Erythroblast (primary cell): ENCODE results near the gene TMC7.

Experiments
- DNase-seq, 2 experiments: peaks; one replicate each; lab custom pipeline; 2025; lab: John Stamatoyannopoulos, UW
- GATA1 ChIP-seq: IDR thresholded peaks from 2 replicates; pipeline ENCODE4 v1.6.1; 2011; ENCODE audit warnings: low read depth, mild to moderate bottlenecking, control low read depth, low read length, moderate library complexity
- POLR2A ChIP-seq: IDR thresholded peaks from 2 replicates; pipeline ENCODE4 v1.6.1; 2011; ENCODE audit warnings: mild to moderate bottlenecking, low read length

The TMC7 gene

DNA sequence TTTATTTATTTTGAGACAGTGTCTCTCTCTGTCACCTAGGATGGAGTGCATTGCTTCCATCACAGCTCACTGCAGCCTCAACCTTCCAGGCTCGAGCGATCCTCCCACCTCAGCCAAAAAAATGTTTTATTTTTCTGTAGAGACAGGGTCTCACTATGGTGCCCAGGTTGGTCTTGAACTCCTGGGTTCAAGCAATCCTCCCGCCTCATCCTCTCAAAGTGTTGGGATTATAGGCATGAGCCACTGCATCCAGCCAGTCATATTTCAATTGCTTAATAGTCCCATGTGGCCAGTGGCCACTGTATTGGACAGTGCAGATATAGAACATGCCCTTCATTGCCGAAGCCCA is 15.3 kb downstream of the TMC7 start:
- TF ChIP-seq GATA1 (no peak), POLR2A (no peak)
- DNase-seq: no peak

DNA sequence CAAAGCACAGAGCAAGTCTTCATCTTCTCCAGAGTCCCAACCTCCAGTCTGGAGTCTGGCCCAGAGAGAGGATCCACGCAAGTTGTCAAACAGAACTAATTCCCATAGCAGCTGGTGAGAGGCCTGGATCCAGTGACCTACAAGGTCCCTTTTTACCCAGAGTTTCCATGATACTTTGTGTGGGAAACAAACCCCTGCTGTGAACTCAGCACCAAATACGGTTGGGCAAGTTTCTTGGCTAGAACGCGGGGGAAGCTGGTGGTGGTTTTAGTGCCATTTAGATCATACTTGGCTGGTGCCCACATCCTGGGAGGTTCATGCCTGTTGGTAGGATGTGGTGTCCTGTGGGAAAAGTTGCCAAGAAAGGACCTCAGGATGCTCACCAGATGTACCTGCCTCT is 18.1 kb downstream of the TMC7 start:
- TF ChIP-seq GATA1: no peak
- DNase-seq: no peak

DNA sequence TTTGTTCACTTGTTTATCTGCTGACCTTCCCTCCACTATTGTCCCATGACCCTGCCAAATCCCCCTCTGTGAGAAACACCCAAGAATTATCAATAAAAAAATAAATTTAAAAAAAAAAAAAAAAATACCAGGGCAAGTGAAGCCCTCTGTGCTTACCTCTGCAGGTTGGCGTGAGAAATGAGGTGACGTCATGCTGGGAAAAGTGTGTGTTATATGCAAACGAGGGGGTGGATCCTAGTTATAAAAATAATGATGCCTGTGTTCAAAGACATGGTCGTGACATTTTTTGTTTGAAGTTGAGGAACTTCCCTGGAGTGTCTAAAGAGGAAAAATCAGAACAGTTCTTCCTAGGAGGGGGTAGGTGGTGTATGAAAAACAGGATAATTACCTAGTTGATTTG is 20.2 kb downstream of the TMC7 start:
- no peak for DNase-seq
- TF ChIP-seq POLR2A: no peak
- TF ChIP-seq GATA1: no peak

DNA sequence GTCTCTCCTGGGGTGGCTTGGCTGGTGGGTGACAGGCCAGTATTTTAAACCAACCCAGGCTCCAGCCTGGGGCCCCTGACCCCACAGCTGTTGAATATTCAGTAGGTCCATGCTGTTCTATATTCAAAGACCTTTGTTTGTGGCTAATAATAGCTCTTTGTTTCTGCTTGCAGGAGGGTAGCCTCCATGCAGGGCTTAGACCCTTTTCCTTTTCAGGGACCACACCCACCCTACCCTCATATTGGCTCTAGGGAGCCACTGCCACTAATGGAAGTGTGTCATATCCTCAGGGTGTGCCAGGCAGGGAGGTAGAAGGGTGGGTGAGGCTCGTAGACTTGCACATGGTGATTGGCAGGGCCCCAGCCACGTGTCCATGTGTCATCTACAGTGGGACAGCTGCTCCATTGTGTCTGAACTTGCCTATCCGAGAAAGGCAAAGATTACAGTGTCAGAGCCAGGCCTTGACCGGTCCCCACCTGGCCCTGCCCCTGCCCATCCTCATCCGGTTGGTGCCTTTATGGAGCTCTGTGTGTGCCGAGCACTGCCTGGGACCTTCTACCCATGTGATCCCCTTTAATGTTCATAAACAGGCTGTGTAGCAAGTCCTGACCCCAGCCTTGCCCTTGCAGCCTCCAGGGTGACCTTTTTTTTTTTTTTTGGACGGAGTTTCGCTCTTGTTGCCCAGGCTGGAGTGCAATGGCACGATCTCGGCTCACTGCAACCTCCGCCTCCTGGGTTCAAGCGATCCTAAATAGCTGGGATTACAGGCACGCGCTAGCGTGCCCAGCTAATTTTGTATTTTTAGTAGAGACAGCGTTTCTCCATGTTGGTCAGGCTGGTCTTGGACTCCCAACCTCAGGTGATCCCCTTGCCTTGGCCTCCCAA is 22.1 kb downstream of the TMC7 start:
- TF ChIP-seq GATA1: no peak
- no peak for TF ChIP-seq POLR2A
- DNase-seq: no peak

DNA sequence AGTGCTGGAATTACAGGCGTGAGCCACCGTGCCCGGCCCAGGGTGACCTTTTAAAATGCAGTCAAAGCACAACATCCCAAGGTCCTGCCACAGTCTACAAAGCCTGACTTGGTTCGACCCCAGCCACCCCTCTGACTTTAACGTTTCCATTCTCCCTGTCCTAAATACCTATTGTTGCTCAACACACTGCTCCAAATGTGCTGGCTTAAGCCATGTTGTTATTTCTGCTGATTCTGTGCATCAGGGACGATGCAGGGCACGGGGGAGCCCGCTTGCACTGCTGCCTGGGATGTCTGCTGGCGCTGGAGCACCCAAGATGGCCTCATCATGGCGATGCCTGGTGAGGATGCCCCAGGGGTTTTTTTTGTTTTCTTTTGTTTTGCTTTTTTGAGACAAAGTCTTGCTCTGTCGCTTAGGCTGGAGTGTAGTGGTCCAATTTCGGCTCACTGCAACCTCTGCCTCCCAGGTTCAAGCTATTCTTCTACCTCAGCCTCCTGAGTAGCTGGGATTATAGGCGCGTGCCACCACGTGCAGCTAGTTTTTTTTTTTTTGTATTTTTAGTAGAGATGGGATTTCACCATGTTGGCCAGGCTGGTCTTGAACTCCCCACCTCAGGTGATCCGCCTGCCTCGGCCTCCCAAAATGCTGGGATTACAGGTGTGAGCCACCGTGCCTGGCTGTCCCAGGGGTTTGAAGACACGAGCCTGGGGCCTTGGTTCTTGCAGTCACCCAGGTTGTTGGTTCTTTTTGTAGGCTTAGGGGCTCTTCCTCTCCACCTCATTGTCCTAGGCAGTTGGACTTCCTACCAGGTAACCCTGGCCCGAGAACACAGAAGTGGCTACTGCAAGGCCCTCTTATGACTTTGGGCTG is 22.9 kb downstream of the TMC7 start:
- TF ChIP-seq GATA1 (no peak), POLR2A (no peak)
- no peak for DNase-seq

DNA sequence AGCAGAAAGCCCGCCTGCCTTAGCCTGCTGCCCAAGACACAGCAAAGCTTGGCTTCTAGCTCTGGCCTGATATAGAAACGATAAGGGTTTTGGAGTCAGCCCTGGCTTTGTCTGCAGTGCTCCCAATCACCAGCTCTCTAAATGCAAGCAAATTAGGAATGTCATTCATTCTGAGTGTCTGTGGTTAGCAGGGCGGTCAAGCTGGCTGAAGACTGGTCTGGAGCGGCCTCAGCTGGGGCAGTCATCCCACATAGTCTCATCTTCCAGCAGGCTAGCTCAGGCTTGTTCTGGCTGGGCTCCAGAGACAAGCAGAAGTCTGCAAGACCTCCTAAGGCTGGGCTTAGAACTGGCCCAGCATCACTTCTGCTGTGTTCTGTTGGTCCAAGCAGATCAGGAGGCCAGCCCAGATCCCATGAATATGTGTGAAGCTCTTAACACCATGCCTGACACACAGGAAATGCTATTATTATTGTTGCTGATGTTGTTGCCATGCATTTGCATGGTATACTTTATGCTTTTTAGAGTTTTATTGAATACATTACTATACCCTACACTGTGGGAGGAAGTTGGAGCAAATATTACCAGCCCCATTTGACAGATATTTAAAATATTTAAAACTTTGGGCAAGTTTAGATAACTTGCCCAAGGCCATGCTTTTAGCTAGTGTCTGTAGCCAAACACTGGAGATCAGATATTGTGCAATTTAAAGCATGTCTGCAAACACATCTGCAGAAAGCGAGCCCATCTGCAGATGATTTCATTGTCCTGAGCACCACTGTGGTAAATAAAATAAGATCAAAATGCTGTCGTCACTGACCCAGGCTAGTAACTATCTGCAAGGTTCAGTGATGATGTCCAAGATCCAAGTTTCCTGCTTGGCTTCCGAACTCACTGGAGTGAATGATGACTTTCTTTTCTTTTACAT is 24.8 kb downstream of the TMC7 start:
- no peak for TF ChIP-seq GATA1
- TF ChIP-seq POLR2A: no peak
- DNase-seq: no peak

DNA sequence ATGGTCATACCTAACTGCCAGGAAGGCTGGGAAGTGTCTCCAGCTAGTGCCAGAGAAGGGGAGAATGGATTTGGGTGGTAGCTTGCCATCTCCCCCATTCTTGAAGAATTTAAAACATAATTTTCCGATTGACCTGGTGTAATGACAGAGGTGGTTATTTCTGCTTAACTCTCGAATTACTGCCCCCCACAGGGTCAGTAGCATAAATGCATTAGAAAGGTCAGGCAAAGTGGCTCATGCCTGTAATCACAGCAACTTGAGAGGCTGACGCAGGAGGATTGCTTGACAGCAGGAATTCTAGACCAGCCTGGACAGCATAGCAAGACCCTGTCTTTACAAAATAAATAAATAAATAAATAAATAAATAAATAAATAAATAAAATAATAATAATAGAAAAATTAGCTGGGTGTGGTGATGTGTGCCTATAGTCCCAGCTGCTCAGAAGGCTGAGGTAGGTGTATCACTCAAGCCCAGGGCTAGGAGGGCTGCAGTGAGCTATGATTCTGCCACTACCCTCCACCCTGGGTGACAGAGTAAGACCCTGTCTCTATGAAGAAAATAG is 27.5 kb downstream of the TMC7 start:
- TF ChIP-seq GATA1 (no peak), POLR2A (no peak)
- no peak for DNase-seq

DNA sequence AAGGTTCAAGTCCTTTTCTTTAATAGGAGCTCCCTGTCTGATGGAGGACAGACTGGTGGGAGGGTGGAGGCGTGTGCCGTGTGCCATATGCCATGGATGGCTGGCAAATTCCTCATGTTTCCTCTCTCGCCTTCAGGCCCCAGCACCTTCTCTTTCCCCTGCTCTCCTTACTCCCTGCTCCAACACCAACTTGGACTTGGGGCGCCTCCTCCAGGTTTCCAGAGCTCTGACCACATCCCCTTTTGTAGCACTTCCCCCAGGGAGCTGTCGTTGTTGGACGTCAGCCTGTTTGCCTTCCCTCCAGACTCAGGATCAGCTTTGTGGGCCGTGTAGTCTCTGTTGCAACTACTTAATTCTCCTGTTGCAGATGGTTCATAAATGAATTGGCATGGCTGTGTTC is 30.7 kb downstream of the TMC7 start:
- TF ChIP-seq GATA1 (no peak), POLR2A (no peak)
- no peak for DNase-seq

DNA sequence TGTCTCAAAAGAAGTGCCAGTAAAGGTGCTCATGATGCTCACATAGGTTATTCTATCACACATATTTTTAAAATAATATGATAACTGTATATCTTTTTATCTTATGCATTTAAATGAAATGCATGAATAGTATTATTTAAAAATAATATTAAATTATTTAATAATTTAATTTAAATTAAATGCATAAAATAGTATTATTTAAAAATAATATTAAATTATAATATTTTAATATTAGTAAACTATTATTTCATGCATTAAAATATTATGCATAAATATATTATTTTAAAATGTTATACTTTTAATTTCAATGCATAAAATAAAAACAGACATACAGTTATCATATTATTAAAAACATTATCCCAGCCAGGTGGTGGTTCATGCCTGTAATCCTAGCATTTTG is 33.4 kb downstream of the TMC7 start:
- TF ChIP-seq POLR2A (no peak), GATA1 (no peak)
- DNase-seq: no peak

DNA sequence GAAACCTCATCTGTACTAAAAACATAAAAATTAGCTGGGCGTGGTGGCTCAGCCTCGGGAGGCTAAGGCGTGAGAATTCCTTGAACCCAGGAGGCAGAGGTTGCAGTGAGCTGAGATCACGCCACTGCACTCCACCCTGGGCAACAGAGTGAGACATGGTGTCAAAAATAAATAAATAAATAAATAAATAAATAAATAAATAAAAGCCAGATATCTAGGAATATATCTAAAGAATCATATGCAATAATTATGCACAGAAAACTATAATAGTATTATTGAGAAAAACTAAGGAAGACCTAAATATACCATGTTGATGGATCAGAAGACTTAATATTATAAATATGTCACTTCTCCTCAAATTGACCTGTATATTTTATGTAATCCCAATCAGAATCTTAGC is 37.0 kb downstream of the TMC7 start:
- no peak for TF ChIP-seq GATA1
- no peak for TF ChIP-seq POLR2A

DNA sequence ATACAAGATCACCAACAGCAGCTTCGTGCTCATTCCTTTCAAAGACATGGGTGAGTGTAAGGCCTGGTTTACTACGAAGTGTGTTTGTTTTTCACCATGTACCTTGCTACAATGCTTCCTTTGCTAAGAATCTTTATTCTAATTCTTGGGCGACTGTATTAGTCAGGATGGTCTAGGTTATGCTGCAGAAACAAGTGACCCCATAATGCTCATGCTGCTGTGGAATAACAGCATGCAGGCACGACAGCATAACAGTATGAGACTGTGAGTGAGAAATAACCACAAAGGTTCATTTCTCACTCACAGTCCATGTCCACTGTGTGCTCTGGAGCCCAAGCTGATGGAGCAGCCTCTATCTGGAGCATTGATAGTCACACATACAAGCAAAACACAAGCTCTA is 38.0 kb downstream of the TMC7 start:
- TF ChIP-seq GATA1: no peak
- TF ChIP-seq POLR2A: no peak
- no peak for DNase-seq

More for the DNA sequence above, 37.0 kb downstream of the TMC7 start:
- no peak for DNase-seq

DNA sequence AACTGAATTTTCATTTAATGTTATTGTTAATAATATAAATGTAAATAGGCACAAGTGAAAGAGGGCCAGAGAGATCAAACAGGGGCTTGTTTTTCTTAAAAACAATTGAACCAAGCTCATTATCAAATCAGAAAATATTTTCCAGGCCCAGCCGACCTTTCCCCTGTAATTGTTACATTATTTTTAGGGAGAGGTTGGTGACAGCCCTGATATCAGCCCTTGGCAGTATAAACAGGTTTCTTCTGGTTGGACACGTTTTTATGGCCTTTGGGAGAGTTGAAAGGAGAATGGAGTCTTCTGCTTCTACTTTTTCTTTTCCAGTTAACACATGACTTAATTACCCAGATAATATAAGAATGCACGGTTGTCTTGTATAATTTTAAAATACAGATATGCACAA is 43.7 kb downstream of the TMC7 start:
- DNase-seq: no peak
- no peak for TF ChIP-seq POLR2A
- no peak for TF ChIP-seq GATA1

DNA sequence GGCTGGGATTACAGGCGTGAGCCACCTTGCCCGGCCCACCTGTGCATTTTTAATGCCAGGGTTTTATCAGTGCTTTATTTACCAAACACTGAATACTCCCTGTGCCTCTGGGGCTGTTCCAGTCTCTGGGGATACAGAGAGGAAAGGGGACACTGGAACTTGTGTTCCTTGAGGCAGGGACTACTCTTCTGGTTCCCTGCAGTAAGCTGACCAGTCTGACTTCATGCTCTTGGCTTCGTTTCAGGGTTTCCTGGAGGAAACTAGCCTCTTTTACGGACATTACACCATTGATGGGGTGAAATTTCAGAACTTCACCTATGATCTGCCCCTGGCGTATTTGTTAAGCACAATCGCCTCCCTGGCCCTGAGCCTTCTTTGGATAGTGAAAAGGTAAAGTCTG is 46.2 kb downstream of the TMC7 start:
- TF ChIP-seq GATA1: no peak
- TF ChIP-seq POLR2A: no peak
- DNase-seq: no peak

DNA sequence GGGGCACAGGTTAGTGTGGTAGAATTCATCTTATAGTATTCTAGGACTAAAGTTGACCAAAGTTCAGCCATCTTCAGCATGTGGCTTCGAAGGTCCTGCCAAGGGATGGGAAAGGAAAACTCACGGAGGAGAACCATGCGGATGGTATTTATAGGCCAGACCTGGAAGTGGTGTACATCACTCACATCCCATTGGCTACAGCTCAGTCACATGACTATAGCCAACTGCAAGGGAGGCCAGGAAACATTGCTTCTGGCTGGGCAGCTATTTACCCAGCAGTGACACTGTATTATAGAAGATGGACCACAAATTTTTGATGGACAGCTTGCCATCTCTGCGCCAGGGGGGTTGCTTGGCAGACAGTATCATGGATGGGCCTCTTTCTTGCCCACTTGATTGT is 48.0 kb downstream of the TMC7 start:
- TF ChIP-seq GATA1 (no peak), POLR2A (no peak)
- no peak for DNase-seq
